Trophoblast cell (in vitro differentiated cells and primary cell): ENCODE data around the gene UBE2L3.
"Not testable (repeated sequence)": the region's sequence is repeated elsewhere in the genome, so short reads cannot be mapped to it uniquely, and the experiment has no call there.

Experiments used
- DNase-seq, 2 donors: peaks; one replicate each; pipeline ENCODE4 v3.0.0-alpha.2; 2016
- H2AFZ ChIP-seq: 2 replicates; pipeline ENCODE4 v1.6.1; 2013; ENCODE audit warnings: low read length, moderate library complexity, mild to moderate bottlenecking; ENCODE audit not compliant: insufficient read depth, poor library complexity
- H2AK5ac ChIP-seq: 2 replicates; pipeline ENCODE4 v1.6.1; 2013; ENCODE audit warnings: mild to moderate bottlenecking, low read length
- H2BK120ac ChIP-seq: 2 replicates; pipeline ENCODE4 v1.6.1; 2013; ENCODE audit warnings: low read length, mild to moderate bottlenecking, moderate library complexity; ENCODE audit not compliant: insufficient read depth, poor library complexity
- H2BK12ac ChIP-seq: 2 replicates; pipeline ENCODE4 v1.6.1; 2013; ENCODE audit warnings: mild to moderate bottlenecking, low read length, moderate library complexity
- H2BK5ac ChIP-seq: 2 replicates; pipeline ENCODE4 v1.6.1; 2013; ENCODE audit warnings: low read length, low read depth, moderate library complexity, mild to moderate bottlenecking; ENCODE audit not compliant: poor library complexity
- H3K14ac ChIP-seq: 2 replicates; pipeline ENCODE4 v1.6.1; 2013; ENCODE audit warnings: mild to moderate bottlenecking, low read length
- H3K18ac ChIP-seq: 2 replicates; pipeline ENCODE4 v1.6.1; 2013; ENCODE audit warnings: mild to moderate bottlenecking, low read length
- H3K23ac ChIP-seq: 2 replicates; pipeline ENCODE4 v1.6.1; 2013; ENCODE audit warnings: low read length
- H3K27ac ChIP-seq: 2 replicates; pipeline ENCODE4 v1.5.1; 2013; ENCODE audit warnings: low read depth, mild to moderate bottlenecking, inconsistent platforms, low read length, moderate library complexity
- H3K27me3 ChIP-seq: 2 replicates; pipeline ENCODE4 v1.6.1; 2013; ENCODE audit warnings: inconsistent platforms, mild to moderate bottlenecking, low read length, moderate library complexity; ENCODE audit not compliant: insufficient read depth
- H3K36me3 ChIP-seq, 2 experiments: 1 replicate in 1 of 2; 2 replicates in 1 of 2; pipeline ENCODE4 v1.6.1; 2013; ENCODE audit warnings: low read length in 2 of 2, mild to moderate bottlenecking in 2 of 2, moderate library complexity in 1 of 2; ENCODE audit not compliant: insufficient read depth in 2 of 2, control insufficient read depth in 1 of 2
- H3K4ac ChIP-seq: 2 replicates; pipeline ENCODE4 v1.6.1; 2013; ENCODE audit warnings: low read depth, mild to moderate bottlenecking, low read length, moderate library complexity
- H3K4me1 ChIP-seq, 2 experiments: 1 replicate in 1 of 2; 2 replicates in 1 of 2; pipeline ENCODE4 v1.6.1; 2013; ENCODE audit warnings: low read length in 2 of 2, mild to moderate bottlenecking in 2 of 2, moderate library complexity in 1 of 2; ENCODE audit not compliant: insufficient read depth in 2 of 2, control insufficient read depth in 1 of 2
- H3K4me2 ChIP-seq: 2 replicates; pipeline ENCODE4 v1.6.1; 2013; ENCODE audit warnings: inconsistent platforms, mild to moderate bottlenecking, low read length, moderate library complexity
- H3K4me3 ChIP-seq: 2 replicates; pipeline ENCODE4 v1.5.1; 2013; ENCODE audit warnings: mild to moderate bottlenecking, low read depth, low read length, inconsistent platforms
- H3K79me1 ChIP-seq: one replicate; pipeline ENCODE4 v1.6.1; 2013; ENCODE audit warnings: low read length
- H3K79me2 ChIP-seq: 2 replicates; pipeline ENCODE4 v1.6.1; 2013; ENCODE audit warnings: low read length, mild to moderate bottlenecking; ENCODE audit not compliant: control insufficient read depth, insufficient read depth, poor library complexity
- H3K9ac ChIP-seq: 2 replicates; pipeline ENCODE4 v1.6.1; 2013; ENCODE audit warnings: mild to moderate bottlenecking, low read length
- H3K9me3 ChIP-seq: 2 replicates; pipeline ENCODE4 v1.6.1; 2013; ENCODE audit warnings: low read depth, mild to moderate bottlenecking, control low read depth, inconsistent platforms, low read length; ENCODE audit not compliant: insufficient read depth
- H4K12ac ChIP-seq: 2 replicates; pipeline ENCODE4 v1.6.1; 2013; ENCODE audit warnings: low read depth, mild to moderate bottlenecking, low read length, moderate library complexity
- H4K8ac ChIP-seq: 2 replicates; pipeline ENCODE4 v1.6.1; 2013; ENCODE audit warnings: low read depth, mild to moderate bottlenecking, low read length, moderate library complexity
- H4K91ac ChIP-seq: one replicate; pipeline ENCODE4 v1.6.1; 2013; ENCODE audit warnings: low read depth, mild to moderate bottlenecking, low read length, moderate library complexity
- WGBS: extraction: QIAGEN DNeasy Blood & Tissue Kit; methylation state at CpG from one replicate; pipeline ENCODE4 v1.1.7; 2013; ENCODE audit warnings: missing lambda C conversion rate; ENCODE audit not compliant: insufficient read length, insufficient coverage; ENCODE audit errors: extremely low coverage; 5-methylcytosine and 5-hydroxymethylcytosine counted together

Gene UBE2L3

GRCh38 chr22:21643533-21644357, 76.2 kb downstream of the UBE2L3 start:
- no peak overlapping the region for H2AK5ac ChIP-seq
- H3K79me2 ChIP-seq = peaks cover 6% of the 10 kb centered on the region
- H4K91ac ChIP-seq = no peak overlapping the region
- DNase-seq = no peak
- no peak overlapping the region for H3K4ac ChIP-seq
- no peak overlapping the region for H3K23ac ChIP-seq
- no peak overlapping the region for H2AFZ ChIP-seq
- H3K4me1 ChIP-seq = peaks cover 0 to 7% of the 10 kb centered on the region in 2 experiments
- H3K9ac ChIP-seq = no peak overlapping the region
- no peak overlapping the region for H3K14ac ChIP-seq
- H3K4me2 ChIP-seq = peak overlapping the region; percentile 89
- H2BK5ac ChIP-seq = no peak overlapping the region
- no peak overlapping the region for H4K8ac ChIP-seq
- H2BK12ac ChIP-seq = no peak overlapping the region
- no peak overlapping the region for H3K18ac ChIP-seq
- H2BK120ac ChIP-seq = no peak overlapping the region
- H4K12ac ChIP-seq = no peak overlapping the region
- peaks cover 7% of the 10 kb centered on the region for H3K79me1 ChIP-seq
- peaks cover 17 to 26% of the 10 kb centered on the region in 2 experiments for H3K36me3 ChIP-seq
- H3K27ac ChIP-seq = peak overlapping the region; percentile 81
- no peaks in the 10 kb centered on the region for H3K27me3 ChIP-seq
- WGBS = no CpG with 5 or more reads among the region's 22 CpGs
- peak overlapping the region; percentile 10 for H3K4me3 ChIP-seq
- peaks cover 1% of the 10 kb centered on the region for H3K9me3 ChIP-seq

- not testable (repeated sequence) for H3K27me3 ChIP-seq, H2AFZ ChIP-seq, H2AK5ac ChIP-seq, H3K27ac ChIP-seq, H3K4me1 ChIP-seq, H4K12ac ChIP-seq, H4K8ac ChIP-seq, H3K79me2 ChIP-seq, H3K79me1 ChIP-seq, H2BK120ac ChIP-seq, H3K9me3 ChIP-seq, H3K4me2 ChIP-seq, H3K23ac ChIP-seq, H2BK12ac ChIP-seq, H3K4ac ChIP-seq, H3K14ac ChIP-seq, H2BK5ac ChIP-seq, H3K4me3 ChIP-seq, DNase-seq, H4K91ac ChIP-seq, H3K9ac ChIP-seq, H3K18ac ChIP-seq
- H3K36me3 ChIP-seq = peaks cover 24 to 28% of the 10 kb centered on the region in 2 experiments
- no CpG with 5 or more reads among the region's 6 CpGs for WGBS
Observed at GRCh38 chr22:21645513-21645912, 78.0 kb downstream of the UBE2L3 start.

- Histone ChIP-seq H3K14ac (no peak overlapping the region), H2AFZ (no peak overlapping the region), H3K9ac (no peak overlapping the region), H3K79me2 (peaks cover 9% of the 10 kb centered on the region), H3K27me3 (no peaks in the 10 kb centered on the region), H3K23ac (no peak overlapping the region), H3K4me1 (peaks cover 0 to 13% of the 10 kb centered on the region in 2 experiments), H2AK5ac (no peak overlapping the region), H2BK12ac (no peak overlapping the region), H4K12ac (no peak overlapping the region), H2BK120ac (no peak overlapping the region), H3K9me3 (peaks cover 1% of the 10 kb centered on the region), H3K18ac (no peak overlapping the region), H3K27ac (no peak overlapping the region), H4K91ac (no peak overlapping the region), H3K4ac (no peak overlapping the region), H3K79me1 (peaks cover 13% of the 10 kb centered on the region), H3K4me2 (no peak overlapping the region), H4K8ac (no peak overlapping the region), H3K4me3 (peak overlapping the region; percentile 4), H3K36me3 (peaks cover 24 to 28% of the 10 kb centered on the region in 2 experiments), H2BK5ac (no peak overlapping the region)
- peak; percentile 89 to 95 for DNase-seq
- WGBS = no CpG with 5 or more reads among the region's 14 CpGs
Observed at GRCh38 chr22:21646608-21647590, 79.4 kb downstream of the UBE2L3 start.

GRCh38 chr22:21650280-21650679, 82.8 kb downstream of the UBE2L3 start:
- Histone ChIP-seq H2AK5ac (no peak overlapping the region), H2BK120ac (no peak overlapping the region), H3K18ac (no peak overlapping the region), H3K4me2 (no peak overlapping the region), H4K91ac (no peak overlapping the region), H3K79me1 (peaks cover 15% of the 10 kb centered on the region), H3K27me3 (no peaks in the 10 kb centered on the region), H3K4me3 (no peak overlapping the region), H3K79me2 (peaks cover 10% of the 10 kb centered on the region), H3K23ac (no peak overlapping the region), H2BK12ac (no peak overlapping the region), H2AFZ (no peak overlapping the region), H2BK5ac (no peak overlapping the region), H3K27ac (no peak overlapping the region), H3K9ac (no peak overlapping the region), H3K4ac (no peak overlapping the region), H4K8ac (no peak overlapping the region), H3K36me3 (peaks cover 22 to 30% of the 10 kb centered on the region in 2 experiments), H3K9me3 (peaks cover 4% of the 10 kb centered on the region), H3K14ac (no peak overlapping the region), H3K4me1 (peaks cover 14 to 24% of the 10 kb centered on the region in 2 experiments), H4K12ac (no peak overlapping the region)
- no peak for DNase-seq
- no CpG with 5 or more reads among the region's 7 CpGs for WGBS
